GM18907 (cell line): ENCODE measurements around the gene FOXC2.

ENCODE experiments used
- ATAC-seq: cut with Tn5 transposase; IDR thresholded peaks from one replicate; pipeline ENCODE4 v1.9.1; 2021; ENCODE audit warnings: mild to moderate bottlenecking, moderate library complexity; ENCODE audit not compliant: unreplicated experiment

FOXC2 gene

DNA sequence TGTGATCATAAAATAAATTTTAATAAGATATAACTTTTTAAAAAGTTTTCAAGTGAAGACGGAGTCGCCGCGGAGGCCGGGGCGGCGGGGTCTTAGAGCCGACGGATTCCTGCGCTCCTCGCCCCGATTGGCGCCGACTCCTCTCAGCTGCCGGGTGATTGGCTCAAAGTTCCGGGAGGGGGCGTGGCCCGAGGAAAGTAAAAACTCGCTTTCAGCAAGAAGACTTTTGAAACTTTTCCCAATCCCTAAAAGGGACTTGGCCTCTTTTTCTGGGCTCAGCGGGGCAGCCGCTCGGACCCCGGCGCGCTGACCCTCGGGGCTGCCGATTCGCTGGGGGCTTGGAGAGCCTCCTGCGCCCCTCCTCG, at the start of gene FOXC2:
Gene FOXC2 (plus strand): TSS at position 229 of the 365 bp plus-strand sequence. CDS start 507 bp downstream, outside the sequence.
- no peak for ATAC-seq

DNA sequence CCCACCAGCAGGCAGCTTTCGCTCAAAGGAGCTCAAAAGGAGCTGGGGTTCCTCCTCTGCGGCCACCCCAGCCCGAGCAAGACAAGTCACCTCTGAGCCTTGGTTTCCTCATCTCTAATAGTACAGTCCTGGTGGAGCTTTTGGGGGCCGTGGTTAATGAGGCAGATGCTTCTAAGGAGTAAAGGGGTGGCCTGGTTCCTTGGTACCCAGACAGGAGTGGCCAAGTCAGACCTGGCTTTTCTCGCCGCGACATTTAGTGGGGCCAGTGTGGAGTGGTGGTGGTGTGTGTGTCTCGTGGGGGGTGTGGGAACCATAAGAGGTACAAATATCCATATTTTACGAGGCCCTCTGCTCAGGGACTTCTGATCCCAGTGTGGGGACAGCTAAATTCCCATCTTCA, 49.6 kb upstream of the FOXC2 start:
- ATAC-seq: no peak

DNA sequence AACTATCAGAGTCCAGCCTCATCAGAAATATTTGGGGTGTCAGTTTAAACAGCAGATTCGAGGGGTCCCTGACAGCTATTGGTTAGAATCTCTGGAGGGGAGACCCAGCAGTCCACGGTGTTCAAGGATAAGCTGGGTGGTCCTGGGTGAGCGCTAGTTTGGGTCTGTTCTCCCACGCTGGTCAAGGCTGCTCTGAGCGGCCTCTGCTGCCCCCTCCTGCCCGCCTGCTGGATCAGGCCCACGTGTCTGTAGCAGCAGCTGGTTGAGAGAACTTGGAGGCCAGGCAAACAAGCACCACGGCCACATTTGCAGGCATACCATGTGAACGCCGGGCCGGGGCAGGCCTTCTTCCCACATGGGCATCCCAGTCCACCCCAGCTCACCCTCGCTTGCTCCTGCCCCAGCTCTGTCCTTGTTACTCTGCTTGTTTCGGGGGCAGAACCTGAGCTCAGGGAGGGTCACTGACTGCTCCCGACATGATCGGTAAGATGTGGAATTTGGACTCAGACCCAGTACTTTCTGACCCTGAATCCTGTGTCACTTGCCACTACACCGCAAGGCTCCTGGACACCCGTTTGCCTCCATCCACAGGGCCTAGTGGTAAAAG, 48.9 kb upstream of the FOXC2 start:
- no peak for ATAC-seq

DNA sequence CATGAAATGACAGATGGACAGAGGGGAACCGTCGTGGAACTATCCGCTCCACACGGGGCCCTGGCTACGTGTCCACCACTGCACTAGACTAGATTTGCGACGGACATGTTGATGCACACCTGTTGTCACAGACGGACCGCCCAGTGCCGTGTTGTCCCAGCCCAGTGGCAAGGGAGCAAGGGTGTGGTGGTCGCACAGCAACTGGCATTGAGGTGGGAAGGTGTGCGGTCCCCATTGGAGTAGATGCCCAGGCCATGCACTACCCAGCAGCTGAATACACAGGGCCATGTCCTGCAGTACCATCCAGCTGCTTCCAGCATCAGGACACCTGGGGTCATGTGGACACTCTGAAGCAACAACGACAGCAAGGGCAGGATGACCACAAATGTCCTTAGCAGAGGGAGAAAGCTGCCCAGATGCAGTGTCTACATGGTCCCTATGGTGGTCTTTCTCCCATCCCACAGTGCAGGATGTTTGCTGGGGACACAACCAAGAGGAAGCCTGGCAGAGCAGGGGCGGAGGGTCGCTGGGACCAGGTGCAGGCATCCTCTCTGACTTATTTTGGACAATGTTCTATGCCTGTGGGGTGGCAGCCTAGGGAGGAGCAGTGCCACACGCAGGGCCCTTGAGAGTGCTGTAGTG, 47.5 kb upstream of the FOXC2 start:
- ATAC-seq: no peak

DNA sequence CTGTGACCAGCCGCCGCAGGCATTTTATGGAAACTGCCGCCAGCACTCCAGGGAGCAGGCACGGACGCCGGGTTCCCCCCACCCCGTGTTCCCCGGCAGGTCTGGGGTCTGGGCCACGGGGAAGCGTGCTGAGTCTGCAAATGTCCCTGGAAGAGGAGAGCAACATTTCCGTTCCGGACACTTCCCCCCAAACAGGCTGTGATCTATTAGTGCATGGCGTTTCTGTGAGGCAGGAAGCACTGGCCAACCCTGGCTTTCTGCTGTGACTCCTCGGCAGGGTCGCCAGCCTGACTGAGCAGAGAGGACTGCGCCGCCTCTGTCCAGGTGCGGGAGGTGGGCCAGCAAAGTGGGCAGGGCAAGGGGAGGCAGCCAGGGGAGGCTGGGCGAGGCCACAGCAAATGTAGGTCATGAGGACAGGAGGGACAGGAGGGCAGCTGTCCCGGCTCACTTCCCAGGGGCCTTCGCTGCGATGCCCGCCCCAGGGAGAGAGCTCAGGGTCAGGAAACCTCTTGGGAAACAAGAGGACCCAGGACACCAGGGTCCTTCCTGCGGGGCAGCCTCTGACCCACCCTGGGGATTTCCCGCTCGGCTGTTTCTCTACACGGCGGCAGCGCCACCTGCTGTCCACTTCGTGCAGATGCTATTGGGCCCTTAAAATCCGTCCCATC, 46.8 kb upstream of the FOXC2 start:
- ATAC-seq: no peak

DNA sequence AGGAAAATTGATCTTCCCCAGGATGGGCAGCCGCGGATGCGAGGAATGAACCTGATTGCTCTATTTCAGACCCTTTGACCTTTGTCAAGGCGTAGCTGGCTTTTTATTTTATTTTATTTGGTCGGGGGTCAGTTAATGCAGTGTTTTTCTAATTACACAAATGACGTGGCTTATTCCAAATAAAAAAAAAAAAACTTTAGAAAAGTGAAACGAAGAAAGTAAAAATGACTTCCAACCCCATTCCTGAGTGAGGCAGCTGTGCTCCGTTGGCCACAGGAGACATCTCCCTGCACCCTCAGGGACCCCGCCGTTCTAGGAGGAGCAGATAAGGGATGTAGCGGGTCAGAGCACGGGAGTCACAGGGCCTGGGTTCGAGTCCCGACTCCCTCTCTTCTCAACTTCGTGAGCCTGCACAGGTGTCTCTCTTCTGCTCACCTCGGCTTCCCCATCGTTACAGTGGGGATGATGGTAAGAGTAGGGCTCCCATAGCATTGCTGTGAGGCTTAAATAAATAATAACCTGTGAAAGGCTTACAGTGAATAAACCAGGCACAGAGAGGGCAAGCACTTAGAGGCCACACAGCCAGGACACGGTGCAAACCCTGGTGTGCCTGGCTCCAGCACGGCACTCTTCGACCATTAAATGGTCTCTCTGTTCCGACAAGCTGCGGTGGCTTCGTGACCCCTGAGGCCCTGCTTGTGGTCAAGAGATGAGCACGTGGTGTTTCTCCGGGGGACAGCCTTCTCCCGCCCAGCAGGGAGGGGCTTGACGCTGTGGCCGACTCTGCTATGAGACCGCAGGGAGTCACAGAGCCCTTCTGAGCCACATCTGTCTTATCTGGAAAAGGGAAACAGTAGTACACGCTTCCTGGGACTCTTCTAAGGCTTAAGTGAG, 46.1 kb upstream of the FOXC2 start:
- ATAC-seq: no peak

DNA sequence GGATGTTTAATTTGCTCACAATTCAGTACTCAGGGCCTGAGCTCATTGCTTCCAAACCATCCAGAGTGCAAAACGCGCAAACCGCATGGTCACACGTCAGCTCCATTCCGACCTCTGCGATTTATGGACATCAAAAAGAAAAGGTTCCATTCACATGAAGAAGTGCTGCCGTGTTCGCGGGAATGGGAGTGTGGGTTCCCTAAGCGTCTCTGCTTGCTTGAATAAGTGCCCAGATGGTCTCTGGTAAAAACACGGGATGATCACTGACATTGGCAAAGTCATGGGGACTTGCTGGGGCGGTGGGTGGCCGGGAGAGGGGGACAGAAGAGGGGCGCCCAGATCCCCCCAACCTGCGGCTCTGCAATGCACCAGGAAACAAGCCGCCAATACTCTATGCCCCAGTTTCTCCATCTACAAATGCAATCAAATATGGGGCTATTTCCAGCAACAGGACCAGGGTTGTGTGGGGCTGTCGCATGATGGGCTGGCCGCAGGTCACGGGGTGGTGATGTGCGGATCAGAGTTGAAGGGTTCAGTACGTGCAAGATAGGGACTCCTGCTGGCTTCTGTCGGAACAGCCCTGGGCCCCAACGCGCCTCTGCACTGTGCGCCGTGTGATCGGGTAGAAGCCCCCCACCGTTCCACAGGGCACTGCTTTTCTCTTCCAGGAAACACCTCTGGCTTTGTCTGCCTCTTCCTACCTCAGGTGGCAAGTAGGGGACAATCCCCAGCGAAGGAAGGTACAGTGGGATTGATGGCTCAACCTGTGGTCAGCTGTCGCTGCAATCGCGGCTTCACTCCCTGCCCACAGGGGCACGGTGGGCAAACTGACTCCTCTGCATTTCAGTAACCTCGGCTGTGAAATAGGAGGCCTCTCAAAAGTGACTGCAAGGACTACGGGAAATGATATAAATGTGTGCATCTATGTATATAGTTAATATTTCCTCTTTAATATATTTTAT, 45.1 kb upstream of the FOXC2 start:
- no peak for ATAC-seq

DNA sequence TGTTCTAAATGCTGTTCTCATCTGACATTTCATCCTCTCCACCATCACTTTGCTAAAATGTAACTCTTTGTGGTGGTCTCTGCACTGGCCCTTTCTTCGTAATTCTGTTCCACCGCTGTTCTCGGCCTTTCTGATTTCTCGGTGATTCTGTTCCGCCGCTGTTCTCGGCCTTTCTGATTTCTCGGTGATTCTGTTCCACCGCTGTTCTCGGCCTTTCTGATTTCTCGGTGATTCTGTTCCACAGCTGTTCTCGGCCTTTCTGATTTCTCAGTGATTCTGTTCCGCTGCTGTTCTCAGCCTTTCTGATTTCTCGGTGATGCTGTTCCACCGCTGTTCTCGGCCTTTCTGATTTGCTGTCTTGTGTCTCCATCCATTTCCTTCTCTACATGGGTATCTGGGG, 44.0 kb upstream of the FOXC2 start:
- no peak for ATAC-seq

DNA sequence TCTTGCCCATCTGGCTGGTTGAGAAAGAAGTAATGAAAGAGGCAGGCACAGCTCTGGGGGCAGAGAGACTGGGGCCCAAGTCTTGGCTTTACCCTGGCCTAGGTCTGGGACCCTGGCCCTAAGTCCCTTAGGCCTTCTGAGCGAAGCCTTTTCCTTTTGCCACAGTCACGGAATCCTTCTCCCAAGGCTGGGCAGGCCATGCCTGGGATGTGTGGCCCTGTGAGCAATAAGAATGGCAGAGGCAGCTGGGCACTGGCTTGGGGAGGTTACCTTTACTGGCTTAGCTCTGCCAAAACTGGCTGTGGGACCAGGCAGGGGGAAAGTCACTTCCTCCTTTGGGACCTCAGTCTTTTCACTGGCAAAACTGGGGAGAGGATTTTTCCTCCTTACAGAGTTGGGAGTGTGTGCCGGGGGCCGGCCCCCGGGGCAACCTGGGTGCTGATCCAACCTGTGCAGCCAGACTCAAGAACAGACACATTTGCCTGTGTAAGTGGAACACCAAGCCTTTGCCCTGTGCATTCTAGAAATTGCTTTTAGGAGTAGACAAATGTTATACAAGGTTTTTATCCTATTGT, 43.4 kb upstream of the FOXC2 start:
- no peak for ATAC-seq

DNA sequence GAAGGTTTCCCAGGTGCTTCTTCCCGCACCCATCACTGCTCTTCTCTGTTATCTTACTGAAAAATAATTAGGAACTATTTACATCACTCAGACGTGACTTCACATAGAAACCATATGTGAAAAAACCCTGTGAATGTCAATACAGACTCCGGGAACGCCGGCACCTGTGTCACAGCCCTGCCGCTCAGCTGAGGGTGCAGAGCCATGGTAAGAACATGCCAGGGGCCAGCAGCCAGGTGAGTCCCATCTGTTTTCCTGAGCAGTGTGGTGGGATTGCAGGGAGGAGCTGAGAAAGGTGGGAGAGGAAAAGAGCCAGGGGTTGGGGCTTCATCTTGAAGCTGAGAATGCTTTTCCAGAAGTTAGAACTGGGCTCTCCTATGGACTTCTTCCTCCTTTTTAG, 42.6 kb upstream of the FOXC2 start:
- no peak for ATAC-seq

DNA sequence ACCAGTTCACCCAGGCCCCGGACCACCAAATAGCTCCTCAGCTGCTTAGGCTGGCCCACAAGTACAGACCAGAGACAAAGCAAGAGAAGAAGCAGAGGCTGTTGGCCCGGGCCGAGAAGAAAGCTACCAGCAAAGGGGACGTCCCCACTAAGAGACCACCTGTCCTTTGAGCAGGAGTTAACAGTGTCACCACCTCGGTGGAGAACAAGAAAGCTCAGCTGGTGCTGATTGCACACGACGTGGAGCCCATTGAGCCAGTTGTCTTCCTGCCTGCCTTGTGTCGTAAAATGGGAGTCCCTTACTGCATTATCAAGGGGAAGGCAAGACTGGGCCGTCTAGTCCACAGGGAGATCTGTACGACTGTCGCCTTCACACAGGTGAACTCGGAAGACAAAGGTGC, 40.9 kb upstream of the FOXC2 start:
- ATAC-seq: no peak

DNA sequence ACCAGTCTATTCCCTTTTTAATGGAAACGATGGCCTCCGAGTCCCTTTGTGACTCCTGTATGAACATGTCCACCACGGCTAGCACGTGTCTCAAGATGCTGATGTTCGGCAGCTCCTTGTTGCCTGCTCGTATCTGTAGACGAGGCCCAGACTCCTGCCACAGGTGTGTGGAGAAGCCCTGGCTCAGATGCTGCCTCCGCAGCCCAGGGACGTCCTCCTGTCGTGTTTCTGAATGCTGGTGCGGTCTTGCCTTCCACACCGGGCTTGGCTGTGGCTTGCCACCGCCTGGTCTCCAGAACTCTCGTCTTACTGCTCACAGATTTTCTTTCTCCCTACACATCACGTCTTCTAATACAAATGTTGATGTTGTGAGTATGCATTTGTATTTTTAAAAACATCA, 39.3 kb upstream of the FOXC2 start:
- ATAC-seq: no peak

DNA sequence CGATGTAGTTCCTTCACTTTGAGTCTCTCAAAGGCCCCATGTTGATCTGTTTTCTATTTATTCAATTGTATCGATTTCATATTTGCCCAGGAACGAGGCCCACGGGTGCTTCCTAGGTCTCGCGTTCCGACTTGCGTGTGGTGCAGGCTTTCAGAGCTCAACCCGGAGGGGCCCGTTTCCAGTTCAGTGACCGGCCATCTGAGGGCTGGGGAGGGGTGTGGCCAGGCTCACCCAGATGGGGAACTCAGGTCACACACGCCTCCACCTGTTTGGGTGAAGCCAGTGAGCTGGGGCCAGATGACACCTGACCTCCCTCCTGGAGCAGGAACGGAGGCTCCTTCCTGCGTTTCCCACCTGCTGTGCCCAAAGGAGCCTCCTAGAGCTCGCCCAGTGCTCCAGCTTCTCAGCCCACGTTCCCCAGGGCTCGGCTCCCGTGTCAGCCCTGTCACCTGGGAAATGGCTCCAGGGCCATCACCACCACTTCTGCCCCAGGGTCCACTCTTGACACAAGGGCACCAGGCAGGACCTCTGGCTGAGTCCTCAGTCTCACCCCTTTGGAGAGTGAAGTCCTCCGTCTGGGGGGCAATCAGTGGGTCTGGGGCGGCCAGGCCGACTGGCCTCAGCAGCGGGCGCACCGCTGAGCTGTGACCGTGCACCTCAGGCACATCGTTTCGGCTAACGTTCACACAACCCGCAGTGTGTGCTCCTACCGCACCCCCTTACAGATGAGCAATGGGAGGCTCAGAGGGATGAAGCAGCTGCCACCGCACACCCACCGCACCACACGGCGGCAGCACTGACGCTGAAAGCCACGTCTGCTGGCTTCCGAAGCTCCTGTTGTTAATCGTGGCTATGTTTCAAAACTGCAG, 38.3 kb upstream of the FOXC2 start:
- ATAC-seq: no peak

DNA sequence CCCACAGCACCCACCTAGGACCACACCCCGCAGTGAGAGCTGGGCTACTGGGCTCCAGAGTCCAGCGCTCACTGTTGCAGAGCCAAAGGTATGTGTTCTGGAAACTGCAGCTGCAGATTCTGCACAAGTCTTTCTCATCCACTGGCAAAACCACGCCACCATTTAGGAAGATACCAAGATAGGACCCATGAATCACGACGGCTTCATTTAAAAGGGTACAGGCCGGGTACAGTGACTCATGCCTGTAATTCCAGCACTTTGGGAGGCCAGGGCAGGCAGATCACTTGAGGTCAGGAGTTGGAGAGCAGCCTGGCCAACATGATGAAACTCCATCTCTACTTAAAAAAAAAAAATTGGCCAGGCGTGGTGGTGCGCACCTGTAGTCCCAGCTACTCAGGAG, 37.5 kb upstream of the FOXC2 start:
- no peak for ATAC-seq

DNA sequence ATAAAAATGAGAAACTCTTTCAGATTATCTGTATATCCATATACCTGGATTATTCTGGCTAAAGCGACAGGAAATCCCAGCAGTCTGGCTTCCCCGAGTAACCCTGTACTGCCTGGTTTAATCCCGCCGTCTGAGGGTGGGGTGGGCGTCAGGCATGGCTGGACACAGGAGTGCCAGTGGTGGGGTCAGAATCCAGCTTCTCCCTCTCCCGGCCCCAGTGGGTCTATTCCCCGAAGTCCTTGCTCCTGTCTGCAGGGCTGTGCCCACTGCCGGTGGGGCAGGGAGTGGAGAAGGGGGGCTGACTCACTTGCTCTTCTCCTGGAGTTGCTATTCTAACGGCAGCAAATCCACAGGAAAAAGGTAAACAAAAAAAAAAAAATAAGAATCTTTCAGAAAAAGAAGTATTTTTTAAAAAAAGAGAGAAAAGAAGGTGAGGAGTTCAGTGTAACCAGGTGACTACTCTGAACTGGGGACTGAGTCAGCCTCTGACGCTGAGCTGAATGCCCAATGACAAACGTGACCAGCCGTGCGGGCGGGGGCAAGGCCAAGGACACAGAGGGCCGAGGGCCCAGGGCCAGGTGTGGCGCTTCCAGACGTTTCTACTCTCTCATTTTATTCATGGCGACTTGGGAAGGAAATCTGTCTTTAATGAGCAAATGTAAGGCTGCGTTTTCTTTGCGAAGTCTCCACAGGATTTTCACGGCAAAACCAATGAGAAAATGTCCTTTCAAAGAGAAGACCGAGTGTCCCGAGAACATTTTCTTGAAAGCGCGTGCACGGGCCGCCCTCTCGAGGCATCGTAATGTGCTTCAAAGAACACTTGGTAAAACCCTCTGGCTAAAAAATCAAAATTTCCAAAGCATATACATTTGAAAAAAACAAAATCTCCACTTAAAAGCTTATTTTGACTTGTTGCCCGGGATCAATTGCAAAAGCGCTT, 36.1 kb upstream of the FOXC2 start:
- ATAC-seq: no peak

DNA sequence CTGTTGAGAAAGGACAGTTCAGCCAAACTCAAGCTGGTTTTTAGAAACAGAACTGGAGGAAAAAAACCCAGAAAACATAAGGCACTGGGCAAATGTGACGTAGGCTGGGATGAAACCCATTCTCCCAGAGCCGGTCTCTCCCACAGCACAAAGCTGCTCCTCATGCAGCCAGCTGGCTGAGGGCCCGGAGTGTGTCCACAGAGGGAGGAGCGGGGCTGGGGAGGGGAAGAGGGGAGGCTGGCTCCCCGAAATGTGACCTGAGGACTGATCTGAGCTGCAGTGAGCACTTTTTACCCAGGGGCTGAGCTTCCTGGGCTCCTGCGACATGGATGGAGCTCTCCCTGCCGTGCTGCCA, 35.5 kb upstream of the FOXC2 start:
- ATAC-seq: no peak

DNA sequence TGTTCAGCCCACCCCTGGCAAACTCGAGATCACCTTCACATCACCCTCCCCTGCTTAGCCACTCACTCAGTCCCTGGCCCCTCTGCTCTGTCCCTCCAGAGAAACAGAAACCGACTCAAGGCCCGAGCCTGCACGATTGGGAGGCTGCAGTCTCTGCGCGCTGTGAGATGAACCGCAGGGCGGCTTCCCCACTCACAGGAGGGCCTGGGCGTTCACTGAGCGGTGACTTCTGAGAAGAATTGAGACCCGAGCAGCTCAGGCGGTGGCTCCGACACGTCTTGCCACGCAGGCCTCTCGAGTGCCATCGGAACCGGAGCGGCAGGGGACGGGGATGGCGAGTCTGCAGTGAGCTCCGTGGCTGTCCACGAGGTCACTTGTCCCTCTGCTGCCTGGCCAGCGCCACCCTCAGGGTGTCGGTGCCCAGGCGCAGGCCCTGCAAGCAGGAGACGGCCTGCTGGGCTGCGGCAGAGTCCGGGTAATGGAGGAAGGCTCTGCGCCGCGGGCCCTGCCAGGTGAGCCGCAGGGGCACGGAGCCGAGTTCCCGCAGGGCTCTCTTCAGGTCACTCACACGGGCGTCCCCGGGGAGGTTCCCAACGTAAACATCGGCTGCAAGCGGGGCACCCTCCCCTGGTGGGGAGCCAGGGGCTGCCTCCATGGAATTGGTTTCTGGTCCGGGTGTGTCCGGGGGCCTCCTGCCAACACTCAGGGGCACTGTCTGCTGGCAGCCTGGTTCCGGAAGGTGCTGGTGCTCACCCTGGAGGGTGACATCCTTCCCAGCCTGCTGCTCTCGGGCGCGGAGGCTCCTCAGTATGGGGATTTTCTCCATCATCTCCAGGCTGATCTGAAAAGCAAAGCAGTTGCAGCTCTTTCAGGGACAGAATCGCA, 34.7 kb upstream of the FOXC2 start:
- no peak for ATAC-seq
